Ishikawa (cell line): ENCODE results near the gene SESTD1.

ENCODE experiments used
- CEBPB ChIP-seq: IDR thresholded peaks from 2 replicates; pipeline ENCODE4 v1.6.1; 2012
- CREB1 ChIP-seq: IDR thresholded peaks from 2 replicates; pipeline ENCODE4 v1.6.1; 2012; ENCODE audit warnings: low read depth
- EP300 ChIP-seq: IDR thresholded peaks from 2 replicates; pipeline ENCODE4 v1.6.1; 2012; ENCODE audit warnings: borderline replicate concordance
- FOXM1 ChIP-seq: IDR thresholded peaks from 2 replicates; pipeline ENCODE4 v1.6.1; 2012; ENCODE audit warnings: low read depth, borderline replicate concordance
- MAX ChIP-seq: IDR thresholded peaks from 2 replicates; pipeline ENCODE4 v1.6.1; 2012
- NFIC ChIP-seq: IDR thresholded peaks from 2 replicates; pipeline ENCODE4 v1.6.1; 2012
- RAD21 ChIP-seq: IDR thresholded peaks from 2 replicates; pipeline ENCODE4 v1.6.1; 2012; ENCODE audit warnings: low read depth
- TAF1 ChIP-seq: IDR thresholded peaks from 2 replicates; pipeline ENCODE4 v1.6.1; 2012; ENCODE audit warnings: low read depth, mild to moderate bottlenecking
- TCF12 ChIP-seq: IDR thresholded peaks from 2 replicates; pipeline ENCODE4 v1.6.1; 2012; ENCODE audit warnings: low read depth
- TEAD4 ChIP-seq: IDR thresholded peaks from 2 replicates; pipeline ENCODE4 v1.6.1; 2012
- YY1 ChIP-seq: IDR thresholded peaks from 2 replicates; pipeline ENCODE4 v1.6.1; 2012; ENCODE audit warnings: low read depth
- ZBTB7A ChIP-seq: IDR thresholded peaks from 2 replicates; pipeline ENCODE4 v1.6.1; 2012; ENCODE audit warnings: low read depth
- TF ChIP-seq, protein P1 (sequence below): IDR thresholded peaks from 2 replicates; pipeline ENCODE4 v1.6.1; 2012; ENCODE audit warnings: low read depth, mild to moderate bottlenecking
- TF ChIP-seq, protein P2 (sequence below): IDR thresholded peaks from 2 replicates; pipeline ENCODE4 v1.6.1; 2012

DNA sequence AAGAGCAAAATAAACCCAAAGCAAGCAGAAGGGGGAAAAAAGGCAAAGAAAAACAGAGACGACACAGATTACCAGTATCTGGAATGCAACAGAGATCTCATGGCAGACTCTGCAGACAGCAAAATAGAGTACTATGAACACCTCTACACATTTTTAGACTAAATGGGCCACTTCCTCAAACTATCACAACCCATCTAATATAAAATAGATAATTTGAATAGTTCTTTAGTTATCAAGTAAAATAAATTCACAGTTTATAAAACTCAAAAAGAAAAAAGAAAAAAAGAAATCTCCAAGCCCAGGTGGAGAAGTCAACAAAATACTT is 16.6 kb downstream of the SESTD1 start:
- no peak for TF ChIP-seq EP300
- TF ChIP-seq, protein P1, sequence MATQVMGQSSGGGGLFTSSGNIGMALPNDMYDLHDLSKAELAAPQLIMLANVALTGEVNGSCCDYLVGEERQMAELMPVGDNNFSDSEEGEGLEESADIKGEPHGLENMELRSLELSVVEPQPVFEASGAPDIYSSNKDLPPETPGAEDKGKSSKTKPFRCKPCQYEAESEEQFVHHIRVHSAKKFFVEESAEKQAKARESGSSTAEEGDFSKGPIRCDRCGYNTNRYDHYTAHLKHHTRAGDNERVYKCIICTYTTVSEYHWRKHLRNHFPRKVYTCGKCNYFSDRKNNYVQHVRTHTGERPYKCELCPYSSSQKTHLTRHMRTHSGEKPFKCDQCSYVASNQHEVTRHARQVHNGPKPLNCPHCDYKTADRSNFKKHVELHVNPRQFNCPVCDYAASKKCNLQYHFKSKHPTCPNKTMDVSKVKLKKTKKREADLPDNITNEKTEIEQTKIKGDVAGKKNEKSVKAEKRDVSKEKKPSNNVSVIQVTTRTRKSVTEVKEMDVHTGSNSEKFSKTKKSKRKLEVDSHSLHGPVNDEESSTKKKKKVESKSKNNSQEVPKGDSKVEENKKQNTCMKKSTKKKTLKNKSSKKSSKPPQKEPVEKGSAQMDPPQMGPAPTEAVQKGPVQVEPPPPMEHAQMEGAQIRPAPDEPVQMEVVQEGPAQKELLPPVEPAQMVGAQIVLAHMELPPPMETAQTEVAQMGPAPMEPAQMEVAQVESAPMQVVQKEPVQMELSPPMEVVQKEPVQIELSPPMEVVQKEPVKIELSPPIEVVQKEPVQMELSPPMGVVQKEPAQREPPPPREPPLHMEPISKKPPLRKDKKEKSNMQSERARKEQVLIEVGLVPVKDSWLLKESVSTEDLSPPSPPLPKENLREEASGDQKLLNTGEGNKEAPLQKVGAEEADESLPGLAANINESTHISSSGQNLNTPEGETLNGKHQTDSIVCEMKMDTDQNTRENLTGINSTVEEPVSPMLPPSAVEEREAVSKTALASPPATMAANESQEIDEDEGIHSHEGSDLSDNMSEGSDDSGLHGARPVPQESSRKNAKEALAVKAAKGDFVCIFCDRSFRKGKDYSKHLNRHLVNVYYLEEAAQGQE = no peak
- no peak for TF ChIP-seq MAX
- TF ChIP-seq, protein P2, sequence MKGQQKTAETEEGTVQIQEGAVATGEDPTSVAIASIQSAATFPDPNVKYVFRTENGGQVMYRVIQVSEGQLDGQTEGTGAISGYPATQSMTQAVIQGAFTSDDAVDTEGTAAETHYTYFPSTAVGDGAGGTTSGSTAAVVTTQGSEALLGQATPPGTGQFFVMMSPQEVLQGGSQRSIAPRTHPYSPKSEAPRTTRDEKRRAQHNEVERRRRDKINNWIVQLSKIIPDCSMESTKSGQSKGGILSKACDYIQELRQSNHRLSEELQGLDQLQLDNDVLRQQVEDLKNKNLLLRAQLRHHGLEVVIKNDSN = no peak
- TF ChIP-seq RAD21 = no peak
- TF ChIP-seq TAF1 = no peak
- TF ChIP-seq NFIC = no peak
- no peak for TF ChIP-seq TCF12
- TF ChIP-seq CREB1 = no peak
- no peak for TF ChIP-seq FOXM1
- TF ChIP-seq CEBPB = no peak
- no peak for TF ChIP-seq YY1
- TF ChIP-seq TEAD4 = no peak
- no peak for TF ChIP-seq ZBTB7A
